HL-60 (cell line): ENCODE results near the gene COPS6.
A peak's percentile ranks its signal among the peaks of the same experiment; 100 is the strongest.

Experiments used
- DNase-seq, 2 experiments: peaks; one replicate each; pipeline ENCODE4 v3.0.0-alpha.2; 2010 to 2020; ENCODE audit warnings: low read depth in 1 of 2, low spot score in 1 of 2
- H3K27ac ChIP-seq: fragments of 250-450 bp; sonication (Bioruptor Pico); replicated peaks from 2 replicates; pipeline ENCODE4 v1.5.1; 2020; ENCODE audit warnings: mild to moderate bottlenecking, moderate library complexity
- H3K27me3 ChIP-seq: fragments of 250-450 bp; sonication (Bioruptor Pico); 2 replicates; pipeline ENCODE4 v1.5.1; 2021; ENCODE audit warnings: mild to moderate bottlenecking, moderate library complexity; ENCODE audit not compliant: insufficient read depth, poor library complexity, severe bottlenecking
- H3K4me3 ChIP-seq: replicated peaks from 2 replicates; pipeline ENCODE4 v1.5.1; 2011; ENCODE audit warnings: mild to moderate bottlenecking, control low read depth, low read length; ENCODE audit not compliant: insufficient read depth
- CTCF ChIP-seq: IDR thresholded peaks from one replicate; pipeline ENCODE4 v1.5.1; 2011; ENCODE audit warnings: low read length, control low read depth, inconsistent platforms; ENCODE audit not compliant: insufficient read depth
- GABPA ChIP-seq: IDR thresholded peaks from 2 replicates; pipeline ENCODE4 v1.6.1; 2012; ENCODE audit warnings: low read depth
- POLR2AphosphoS5 ChIP-seq: IDR thresholded peaks from 2 replicates; pipeline ENCODE4 v1.6.1; 2012; ENCODE audit warnings: low read depth
- REST ChIP-seq: IDR thresholded peaks from 2 replicates; pipeline ENCODE4 v1.6.1; 2012; ENCODE audit warnings: low read depth; ENCODE audit not compliant: insufficient replicate concordance
- SPI1 ChIP-seq: IDR thresholded peaks from 2 replicates; pipeline ENCODE4 v1.6.1; 2012; ENCODE audit warnings: low read depth, mild to moderate bottlenecking, borderline replicate concordance

Gene COPS6

GRCh38 chr7:100098913-100099312 lies 10.1 kb downstream of the COPS6 start:
- DNase-seq = no peak
- TF ChIP-seq SPI1 = no peak
- TF ChIP-seq GABPA = no peak
- TF ChIP-seq REST = no peak
- no peak for TF ChIP-seq POLR2AphosphoS5
- no peak for TF ChIP-seq CTCF
- no peak overlapping the region for H3K4me3 ChIP-seq
- no peak overlapping the region for H3K27ac ChIP-seq
- no peaks in the 10 kb centered on the region for H3K27me3 ChIP-seq

GRCh38 chr7:100099452-100099851 lies 10.7 kb downstream of the COPS6 start:
- no peak for TF ChIP-seq SPI1
- no peak for TF ChIP-seq GABPA
- TF ChIP-seq REST = no peak
- no peak for TF ChIP-seq POLR2AphosphoS5
- no peak for TF ChIP-seq CTCF
- peak overlapping the region; percentile 97 for H3K4me3 ChIP-seq
- DNase-seq = no peak
- H3K27me3 ChIP-seq = no peaks in the 10 kb centered on the region
- no peak overlapping the region; the same call in 1 of the 2 replicates for H3K27ac ChIP-seq

- DNase-seq = peak; percentile 85
- Histone ChIP-seq H3K27ac (peak overlapping the region; percentile 100), H3K27me3 (no peaks in the 10 kb centered on the region), H3K4me3 (peak overlapping the region; percentile 97)
- TF ChIP-seq CTCF (no peak), SPI1 (peak; percentile 85), POLR2AphosphoS5 (peak; percentile 44; the same call in 1 of the 2 replicates), GABPA (peak; percentile 91)
Measured at GRCh38 chr7:100100420-100101015, 11.7 kb downstream of the COPS6 start.
